ENCODE data around the gene TERF2IP. TPM values are rescaled to one million over a fixed set of nuclear protein-coding genes. Genes with fewer than 3 reads are reported as not detected.
A peak's percentile ranks its signal among the peaks of the same experiment; 100 is the strongest.

TERF2IP gene, protein sequence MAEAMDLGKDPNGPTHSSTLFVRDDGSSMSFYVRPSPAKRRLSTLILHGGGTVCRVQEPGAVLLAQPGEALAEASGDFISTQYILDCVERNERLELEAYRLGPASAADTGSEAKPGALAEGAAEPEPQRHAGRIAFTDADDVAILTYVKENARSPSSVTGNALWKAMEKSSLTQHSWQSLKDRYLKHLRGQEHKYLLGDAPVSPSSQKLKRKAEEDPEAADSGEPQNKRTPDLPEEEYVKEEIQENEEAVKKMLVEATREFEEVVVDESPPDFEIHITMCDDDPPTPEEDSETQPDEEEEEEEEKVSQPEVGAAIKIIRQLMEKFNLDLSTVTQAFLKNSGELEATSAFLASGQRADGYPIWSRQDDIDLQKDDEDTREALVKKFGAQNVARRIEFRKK
- 169 TPM for total RNA-seq

DNA sequence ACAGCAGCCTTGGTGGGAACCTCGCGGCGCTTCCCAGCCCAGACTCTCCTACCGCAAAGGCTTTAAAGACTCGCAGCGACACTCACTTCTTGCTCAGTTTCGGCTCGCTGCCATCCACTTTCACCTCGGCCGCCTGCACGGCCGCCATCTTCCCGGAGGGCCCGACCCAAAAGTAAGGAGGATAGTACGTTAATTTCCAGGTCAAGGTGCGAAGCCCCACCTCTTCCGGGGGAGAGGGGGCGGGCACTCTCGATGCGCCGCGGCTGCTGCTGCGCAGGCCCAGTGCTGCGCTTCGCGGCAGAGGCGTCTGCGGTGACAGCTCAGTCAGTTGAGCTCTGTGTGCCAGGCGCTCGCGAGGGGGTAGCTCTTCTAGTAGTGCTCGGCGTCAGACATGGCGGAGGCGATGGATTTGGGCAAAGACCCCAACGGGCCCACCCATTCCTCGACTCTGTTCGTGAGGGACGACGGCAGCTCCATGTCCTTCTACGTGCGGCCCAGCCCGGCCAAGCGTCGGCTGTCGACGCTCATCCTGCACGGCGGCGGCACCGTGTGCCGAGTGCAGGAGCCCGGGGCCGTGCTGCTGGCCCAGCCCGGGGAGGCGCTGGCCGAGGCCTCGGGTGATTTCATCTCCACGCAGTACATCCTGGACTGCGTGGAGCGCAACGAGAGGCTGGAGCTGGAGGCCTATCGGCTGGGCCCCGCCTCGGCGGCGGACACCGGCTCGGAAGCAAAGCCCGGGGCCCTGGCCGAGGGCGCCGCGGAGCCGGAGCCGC is at the start of gene TERF2IP, which contains the start of gene KARS1:
Gene TERF2IP, plus strand, starts transcription at position 282 of the 773 bp plus-strand sequence. Its CDS starts 110 bp downstream, at position 392.
Gene KARS1, minus strand, starts transcription at position 174 of the 773 bp plus-strand sequence. Its CDS starts 26 bp downstream, at position 148.
- FAIRE-seq (no peak), DNase-seq (ENCODE audit: low spot score in 2 of 2) (peak; percentile 87 to 94)

DNA sequence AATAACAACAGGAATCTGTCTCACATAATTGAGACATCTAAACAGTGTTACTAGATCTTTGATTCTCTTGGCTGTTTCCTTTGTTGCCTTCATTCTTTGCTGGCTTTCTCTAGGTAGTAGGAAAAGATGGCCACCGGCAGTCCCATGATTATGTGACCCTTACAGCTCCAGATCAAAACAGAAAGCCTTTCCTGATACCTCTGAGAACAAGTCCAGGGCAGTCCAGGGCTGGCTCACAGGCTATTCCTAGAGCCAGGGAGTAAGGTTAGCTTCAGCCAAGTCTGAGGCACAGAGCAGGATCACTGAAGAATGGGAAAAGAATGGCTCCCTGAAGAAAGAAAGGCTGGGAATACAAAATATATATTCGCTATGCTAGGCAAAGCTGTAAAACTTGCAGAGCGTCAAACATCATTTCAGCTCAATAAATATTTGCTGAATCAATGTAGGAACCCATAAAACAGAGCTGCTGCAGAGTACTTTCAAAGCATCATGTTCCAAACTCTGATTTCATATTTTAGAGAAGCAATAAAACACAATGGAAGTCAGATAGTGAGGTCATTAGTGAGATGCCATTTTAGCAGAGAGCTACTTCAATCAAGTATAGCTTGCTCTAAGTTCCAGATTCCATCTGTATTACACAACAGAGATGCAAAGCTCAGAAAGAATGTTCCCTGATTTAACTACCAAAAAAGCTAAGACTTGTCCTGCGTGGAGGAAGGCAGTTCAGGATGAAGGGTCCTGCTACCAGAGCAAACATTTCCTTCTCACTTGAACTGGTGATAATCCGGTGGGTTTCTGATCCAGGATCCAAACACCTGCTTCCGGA is 47.9 kb upstream of the TERF2IP start:
- DNase-seq (ENCODE audit: low spot score in 2 of 2): no peak
- FAIRE-seq: no peak

DNA sequence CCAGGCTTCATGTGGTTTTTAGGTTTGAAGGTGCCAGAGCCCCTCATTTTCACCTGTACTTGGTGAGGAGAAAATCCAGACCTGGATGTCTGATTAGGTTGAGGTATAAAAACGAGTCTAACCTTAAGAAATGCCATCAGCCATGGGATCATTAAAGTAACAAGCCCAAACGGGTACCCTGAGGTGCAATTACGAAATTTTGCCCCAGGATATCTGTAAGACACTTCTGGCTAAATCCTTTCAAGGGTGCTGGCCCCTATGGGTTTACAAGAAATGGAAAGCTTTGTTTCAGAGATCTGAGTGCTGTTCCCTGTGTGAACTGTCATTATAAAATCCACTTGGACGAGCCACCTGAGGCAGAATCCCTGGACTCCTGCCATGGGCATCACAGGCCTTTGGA is 44.3 kb upstream of the TERF2IP start:
- no peak for DNase-seq (ENCODE audit: low spot score in 2 of 2)
- FAIRE-seq: no peak

DNA sequence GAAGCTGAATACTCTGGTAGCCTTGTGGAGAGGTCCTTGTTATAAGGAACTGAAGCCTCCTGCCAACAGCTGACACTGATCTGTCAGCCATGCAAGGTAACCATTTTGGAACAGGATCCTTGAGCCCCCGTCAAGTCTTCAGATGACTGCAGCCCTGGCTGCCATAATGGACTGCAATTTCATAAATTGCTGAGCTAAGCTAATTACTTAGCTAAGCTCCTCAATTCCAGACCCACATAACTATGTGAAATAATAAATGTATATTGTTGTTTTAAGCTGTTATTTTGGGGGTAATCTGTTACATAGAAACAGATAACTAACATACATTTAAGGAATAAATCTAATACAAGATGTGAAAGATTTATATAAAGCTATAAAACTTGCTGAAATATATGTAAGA is 41.1 kb upstream of the TERF2IP start:
- DNase-seq (ENCODE audit: low spot score in 2 of 2) (no peak), FAIRE-seq (no peak)

DNA sequence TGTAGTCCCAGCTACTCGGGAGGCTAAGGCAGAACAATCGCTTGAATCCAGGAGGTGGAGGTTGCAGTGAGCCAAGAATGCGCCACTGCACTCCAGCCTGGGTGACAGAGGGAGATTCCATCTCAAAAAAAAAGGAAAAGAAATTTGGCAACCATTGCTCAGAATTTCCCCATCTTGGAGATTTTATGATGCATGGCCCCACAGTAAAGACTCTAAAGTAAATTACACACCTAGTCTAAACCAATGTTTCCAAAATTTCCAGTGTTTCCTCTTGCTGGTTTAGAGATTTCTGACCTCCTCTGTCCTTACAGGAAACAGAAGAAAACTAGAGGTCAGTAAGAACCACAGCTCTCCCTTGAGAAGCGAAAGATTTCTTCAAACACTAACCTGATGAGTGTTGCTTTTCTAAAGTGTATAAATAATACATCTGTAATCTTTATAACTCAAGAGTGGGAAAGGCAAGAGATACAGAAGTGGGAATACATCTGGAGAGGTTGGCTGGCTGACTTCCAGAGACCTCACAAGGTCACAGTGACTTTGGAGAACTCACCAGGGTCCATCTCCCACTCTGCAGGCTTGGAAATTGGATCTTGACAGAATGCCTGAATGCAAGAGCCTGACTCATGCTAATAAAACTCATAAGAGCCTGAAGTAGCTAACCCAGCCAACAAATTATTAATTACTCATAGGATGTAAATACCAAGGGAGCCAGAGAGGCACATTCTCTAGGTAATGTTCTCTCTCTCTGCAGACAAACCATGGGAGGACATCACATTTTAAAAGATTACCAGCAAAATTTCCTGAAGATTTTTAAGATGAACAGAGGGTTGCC is 33.3 kb upstream of the TERF2IP start:
- FAIRE-seq (no peak), DNase-seq (ENCODE audit: low spot score in 2 of 2) (no peak)

DNA sequence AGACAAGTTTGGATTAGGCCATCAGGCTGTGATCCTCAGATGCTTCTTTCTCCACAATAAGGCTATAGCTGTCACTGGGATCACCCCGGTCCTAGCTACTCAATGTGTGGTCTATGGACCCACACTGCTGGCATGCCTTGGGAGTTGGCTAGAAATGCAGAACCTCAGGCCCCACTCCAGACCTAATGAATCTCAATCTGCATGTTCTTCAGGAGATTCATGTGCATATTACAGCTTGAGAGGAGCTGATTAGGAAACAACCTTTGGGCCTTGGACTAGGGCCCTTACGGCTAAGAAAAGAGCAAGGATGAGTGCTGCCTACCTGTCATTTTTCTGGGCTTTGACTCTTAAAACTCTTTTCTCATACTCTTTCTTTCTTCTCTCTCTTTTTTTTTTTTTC is 32.0 kb upstream of the TERF2IP start:
- FAIRE-seq (no peak), DNase-seq (ENCODE audit: low spot score in 2 of 2) (no peak)

DNA sequence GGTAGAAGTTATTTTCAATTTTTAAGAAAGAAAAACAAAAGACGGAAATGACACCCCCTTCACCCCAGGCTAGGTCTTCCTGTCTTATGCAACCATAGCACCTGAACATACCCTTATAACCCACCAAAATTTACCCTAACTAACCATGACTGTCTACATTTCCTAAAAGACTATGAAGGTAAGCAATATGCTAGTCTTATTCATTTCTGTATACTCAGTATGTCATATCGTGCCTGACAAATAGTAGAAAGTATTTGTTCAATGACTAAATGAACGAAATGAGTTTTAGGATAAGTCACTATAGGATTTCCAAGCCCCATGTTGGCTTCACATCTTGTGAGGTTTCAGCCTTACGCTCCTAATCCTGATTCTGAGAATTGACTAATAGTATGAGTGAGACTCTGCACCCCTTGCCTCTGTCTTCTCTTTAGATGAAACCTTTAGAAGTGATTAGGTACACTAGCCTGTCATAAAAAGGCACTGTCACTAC is 31.0 kb upstream of the TERF2IP start:
- DNase-seq (ENCODE audit: low spot score in 2 of 2): no peak
- FAIRE-seq: no peak

DNA sequence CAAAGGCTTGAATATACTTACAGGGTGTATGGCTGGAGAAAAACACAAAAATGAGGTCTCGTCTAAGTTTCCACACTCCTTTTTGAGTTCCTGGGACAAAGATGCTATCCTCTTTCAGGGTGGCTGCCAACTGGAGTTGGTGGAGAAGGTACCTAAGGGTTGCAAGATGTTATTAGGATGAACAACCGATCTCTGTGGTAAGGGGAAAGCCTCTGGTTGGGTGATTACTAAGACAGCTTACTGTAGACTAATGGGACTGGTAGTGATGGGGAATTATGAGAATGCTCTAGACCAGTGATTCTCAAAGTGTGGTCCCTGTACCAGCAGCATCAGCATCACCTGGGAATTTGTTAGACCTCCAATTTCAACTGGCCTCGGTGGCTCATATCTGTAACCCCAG is 30.5 kb upstream of the TERF2IP start:
- FAIRE-seq: no peak
- no peak for DNase-seq (ENCODE audit: low spot score in 2 of 2)

DNA sequence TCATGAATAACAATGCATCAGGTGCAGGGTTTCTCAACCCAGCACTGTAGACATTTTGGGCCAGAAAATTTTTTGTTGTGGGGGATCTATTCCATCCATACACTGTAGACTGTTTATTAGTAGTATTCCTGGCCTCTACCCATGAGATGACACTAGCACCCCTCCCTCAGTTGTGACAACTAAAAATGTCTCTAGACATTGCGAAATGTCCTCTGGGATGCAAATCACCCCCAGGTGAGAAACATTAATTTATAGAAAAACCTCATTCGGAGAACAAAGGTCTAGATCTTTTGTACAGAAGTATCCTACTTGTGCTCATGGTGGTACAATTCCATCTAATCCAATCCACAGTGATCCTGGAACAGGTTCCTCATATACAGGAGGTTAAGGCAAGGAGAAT is 28.8 kb upstream of the TERF2IP start:
- FAIRE-seq: no peak
- no peak for DNase-seq (ENCODE audit: low spot score in 2 of 2)

DNA sequence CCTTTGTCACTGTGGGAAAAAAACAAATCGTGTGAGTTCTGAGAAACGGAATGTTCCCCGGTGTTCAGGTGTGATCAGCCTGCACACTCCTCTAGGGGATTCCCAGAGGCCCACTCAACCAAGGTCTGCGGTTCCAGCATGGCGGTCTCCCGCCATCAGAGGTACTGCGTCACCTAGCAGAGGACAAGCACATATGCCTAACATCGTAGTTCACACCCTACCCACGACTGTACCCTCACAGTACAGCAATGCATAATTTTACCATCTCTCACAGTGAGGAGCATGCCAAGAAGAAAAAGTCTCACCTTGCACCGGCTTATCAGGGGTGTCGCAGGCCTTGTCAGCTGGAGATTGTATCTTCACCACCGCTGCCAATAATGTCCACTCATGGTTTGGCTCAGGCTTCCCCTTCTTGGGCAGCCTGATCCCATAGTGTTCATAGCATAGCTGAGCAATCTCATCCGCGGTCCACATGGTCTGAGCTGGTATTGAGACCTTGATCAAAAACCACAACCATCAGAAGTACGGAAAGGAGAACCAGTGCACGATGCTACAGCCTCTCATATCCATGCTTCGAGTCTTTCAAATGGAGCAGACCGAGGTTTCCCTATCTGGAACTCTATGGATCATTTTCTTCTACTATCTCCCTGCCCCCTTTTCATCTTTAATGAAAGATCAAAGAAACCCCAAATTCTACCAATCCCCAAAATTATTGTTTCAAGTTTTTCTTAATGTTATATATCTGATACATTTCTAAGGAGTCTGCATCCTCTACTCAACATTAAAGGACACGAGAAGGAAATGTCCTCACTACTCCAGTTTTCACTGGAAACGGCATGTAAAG is 27.0 kb upstream of the TERF2IP start:
- FAIRE-seq (no peak), DNase-seq (ENCODE audit: low spot score in 2 of 2) (no peak)

DNA sequence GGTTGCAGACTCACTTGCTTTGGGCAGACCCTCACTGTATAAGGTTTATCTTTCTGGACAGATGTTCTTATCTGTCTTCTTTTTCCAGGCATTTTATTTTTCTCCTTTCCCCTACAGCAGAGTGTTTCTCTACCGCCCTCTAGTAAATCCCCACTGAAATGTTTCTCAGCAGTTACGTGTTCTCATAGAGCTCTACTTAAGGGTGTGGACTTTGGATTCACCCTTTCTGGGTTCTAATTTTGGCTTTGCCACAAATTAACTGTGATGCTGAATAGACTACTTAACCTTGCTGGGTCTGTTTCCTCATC is 26.4 kb upstream of the TERF2IP start:
- FAIRE-seq: no peak
- no peak for DNase-seq (ENCODE audit: low spot score in 2 of 2)

DNA sequence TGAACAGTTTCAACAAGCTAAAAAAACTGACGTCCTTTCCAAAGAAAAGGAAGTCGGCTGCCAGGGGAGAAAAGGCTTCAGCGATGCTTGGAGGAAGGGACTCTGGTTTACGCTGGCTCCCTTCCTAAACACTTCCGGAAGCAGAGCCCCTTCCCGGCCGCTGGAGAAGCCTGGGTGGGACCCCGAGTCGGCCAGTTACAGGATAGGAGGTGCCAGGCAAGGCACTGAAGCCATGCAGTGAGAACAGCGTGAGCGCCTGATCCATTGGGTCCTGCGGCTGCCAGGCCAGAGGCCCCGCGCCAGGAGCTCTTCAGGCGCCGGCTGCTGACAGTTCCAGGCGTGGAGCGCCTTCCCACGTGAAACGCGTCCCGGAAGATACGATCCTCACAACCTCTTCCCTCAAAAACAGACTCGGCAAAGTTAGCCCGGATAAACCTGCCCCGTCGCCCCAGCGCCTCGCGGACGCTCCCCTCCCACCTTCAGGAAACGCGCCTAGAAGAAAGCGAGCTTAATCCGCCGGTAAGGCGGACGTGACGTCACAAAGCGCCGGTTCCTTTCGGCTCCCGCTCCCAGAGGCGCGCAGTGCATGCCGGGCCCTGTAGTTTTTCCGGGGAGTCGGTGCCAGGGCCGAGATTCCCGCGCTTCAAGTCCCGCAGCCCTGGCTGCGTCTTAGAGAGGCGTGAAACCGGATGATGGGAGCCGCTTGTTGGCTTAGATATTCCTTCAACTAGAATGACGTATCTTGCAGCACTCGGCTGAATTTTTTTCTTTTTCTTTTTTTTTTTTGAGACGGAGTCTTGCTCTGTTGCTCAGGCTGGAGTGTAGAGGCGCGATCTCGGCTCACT is 24.6 kb upstream of the TERF2IP start, which contains the start of gene ADAT1:
Gene ADAT1, minus strand, starts transcription at position 521 of the 845 bp plus-strand sequence. CDS start 2,482 bp downstream, outside the sequence.
- no peak for FAIRE-seq
- DNase-seq (ENCODE audit: low spot score in 2 of 2): peak; percentile 70 to 91

DNA sequence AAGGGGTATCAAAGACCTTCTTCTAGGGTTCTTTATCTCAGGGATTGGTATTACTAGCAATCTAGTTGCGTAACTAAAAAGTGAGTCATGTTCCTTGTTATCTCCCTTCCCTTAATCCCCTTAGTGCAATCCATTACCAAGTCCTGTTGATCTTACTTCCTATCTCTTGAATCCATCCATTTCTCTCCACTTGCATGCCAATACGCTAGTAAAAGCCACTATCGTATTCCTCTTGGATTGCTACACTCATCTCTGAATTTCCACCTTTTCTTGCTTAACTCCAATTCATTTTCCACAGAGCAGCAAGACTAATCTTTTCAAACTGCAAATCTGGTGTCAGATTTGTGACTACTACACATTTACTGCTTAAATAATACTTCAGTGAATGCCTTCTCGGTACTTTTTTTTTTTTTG is 22.6 kb upstream of the TERF2IP start:
- DNase-seq (ENCODE audit: low spot score in 2 of 2) (no peak), FAIRE-seq (no peak)

DNA sequence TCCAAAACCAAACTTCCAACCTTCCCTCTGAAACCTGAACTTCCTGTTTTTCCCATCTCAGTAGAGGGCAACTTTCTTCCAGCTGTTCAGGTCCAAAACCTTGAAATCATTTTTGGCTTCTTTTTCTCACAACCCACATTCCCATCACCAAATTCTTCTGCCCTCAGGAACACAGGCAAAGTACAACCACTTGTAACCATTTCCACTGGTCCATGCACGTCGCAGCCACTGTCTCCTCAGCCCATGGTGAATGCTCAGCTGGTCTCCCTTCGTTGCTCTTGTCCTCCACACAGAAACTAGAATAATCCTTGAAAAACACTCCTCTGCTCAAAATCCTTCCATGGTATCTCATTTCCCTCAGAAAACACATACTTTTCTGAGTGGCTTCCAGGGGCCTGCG is 20.8 kb upstream of the TERF2IP start:
- no peak for DNase-seq (ENCODE audit: low spot score in 2 of 2)
- FAIRE-seq: no peak

DNA sequence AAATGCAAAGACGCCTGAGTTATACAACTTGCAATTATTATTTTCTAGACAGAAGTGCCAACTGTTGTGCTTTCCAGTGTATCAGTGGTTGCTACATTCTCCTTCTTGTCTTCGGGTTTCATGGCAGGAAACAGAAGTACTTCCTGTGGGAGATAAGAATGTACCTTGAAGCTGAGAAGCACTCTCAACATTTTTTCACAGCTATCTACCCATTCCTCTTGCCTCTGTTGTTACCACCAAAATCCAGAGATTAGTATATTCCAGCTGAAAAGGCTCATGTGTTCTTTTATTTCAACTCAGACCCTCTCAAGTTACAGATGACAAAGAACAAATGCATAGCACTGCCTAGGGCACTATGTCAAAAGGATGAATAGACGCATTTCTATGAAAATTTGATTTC is 19.7 kb upstream of the TERF2IP start:
- no peak for FAIRE-seq
- DNase-seq (ENCODE audit: low spot score in 2 of 2): no peak

DNA sequence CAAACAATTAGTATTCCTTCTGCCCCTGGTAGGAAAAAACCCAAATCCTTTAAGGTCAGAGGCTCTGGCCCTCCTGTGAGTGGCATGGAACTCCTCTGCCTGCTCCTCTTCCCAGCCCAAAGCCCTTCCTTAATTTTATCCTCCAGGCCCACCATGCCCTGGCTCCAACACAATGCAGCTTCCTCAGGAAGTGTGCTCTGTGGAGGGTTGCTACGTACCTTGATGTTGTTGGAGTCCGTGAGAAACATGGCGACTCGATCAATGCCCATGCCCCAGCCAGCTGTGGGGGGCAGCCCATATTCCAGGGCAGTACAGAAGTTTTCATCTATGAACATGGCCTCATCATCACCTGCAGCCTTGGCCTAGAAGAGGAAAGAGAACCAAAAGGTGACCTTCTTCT is 19.2 kb upstream of the TERF2IP start:
- DNase-seq (ENCODE audit: low spot score in 2 of 2) (no peak), FAIRE-seq (no peak)

DNA sequence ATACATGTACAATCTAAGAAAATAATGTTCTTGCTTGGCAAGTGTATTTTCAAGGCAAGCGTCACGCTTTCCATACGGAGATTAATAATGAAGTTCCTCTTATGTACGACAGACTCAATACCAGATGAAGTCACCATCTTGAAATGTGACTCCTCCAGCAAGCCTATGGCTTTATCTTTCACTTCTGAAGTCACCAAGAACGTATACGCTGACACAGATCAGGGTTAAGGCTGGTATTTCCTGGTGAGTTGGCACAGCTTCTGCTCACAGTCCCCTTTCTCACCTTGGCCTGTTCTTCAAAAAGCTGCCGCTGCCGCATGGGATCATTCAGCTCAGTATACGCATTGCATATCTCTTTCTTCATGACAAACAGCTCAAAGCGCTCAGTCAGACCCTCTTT is 18.4 kb upstream of the TERF2IP start:
- DNase-seq (ENCODE audit: low spot score in 2 of 2) (no peak), FAIRE-seq (no peak)

DNA sequence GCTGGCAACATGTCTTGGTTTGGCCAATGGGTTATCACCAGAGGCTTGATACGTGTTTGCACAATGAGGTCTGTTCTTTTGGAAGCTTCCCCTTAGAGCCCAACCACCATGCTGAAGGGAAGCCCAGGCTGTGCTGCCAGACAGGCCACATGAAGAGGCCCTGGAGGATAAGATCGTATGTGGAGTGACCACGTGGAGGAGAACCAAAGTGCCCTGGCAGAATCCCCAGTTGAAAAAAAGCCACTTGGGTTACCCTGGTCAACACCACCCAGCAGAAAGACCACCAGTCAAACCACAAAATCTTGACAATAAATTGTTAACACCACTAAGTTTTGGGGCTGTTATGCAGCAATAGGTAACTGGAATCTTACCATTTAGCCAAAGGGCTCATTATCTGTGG is 17.5 kb upstream of the TERF2IP start:
- DNase-seq (ENCODE audit: low spot score in 2 of 2) (no peak), FAIRE-seq (no peak)
